ENCODE results near the gene DEPDC7.

Gene DEPDC7

GRCh38 chr11:33001281-33001680, 14.4 kb upstream of the DEPDC7 start:
- no peak overlapping the region for H3K4me3 ChIP-seq (ENCODE audit: low read depth, low read length)
- TF ChIP-seq, protein P1, sequence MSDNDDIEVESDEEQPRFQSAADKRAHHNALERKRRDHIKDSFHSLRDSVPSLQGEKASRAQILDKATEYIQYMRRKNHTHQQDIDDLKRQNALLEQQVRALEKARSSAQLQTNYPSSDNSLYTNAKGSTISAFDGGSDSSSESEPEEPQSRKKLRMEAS (IDR thresholded peaks at IDR 0.05; ENCODE audit: low read depth, low read length): no peak
- TF ChIP-seq MYC (IDR thresholded peaks at IDR 0.05; ENCODE audit: low read depth, low read length) (no peak), POLR2A (IDR thresholded peaks at IDR 0.05; ENCODE audit: extremely low read depth, insufficient read length) (no peak), CTCF (IDR thresholded peaks at IDR 0.05; ENCODE audit: low read depth, low read length) (no peak)
- no peak for DNase-seq (ENCODE audit: low read depth)

DNA sequence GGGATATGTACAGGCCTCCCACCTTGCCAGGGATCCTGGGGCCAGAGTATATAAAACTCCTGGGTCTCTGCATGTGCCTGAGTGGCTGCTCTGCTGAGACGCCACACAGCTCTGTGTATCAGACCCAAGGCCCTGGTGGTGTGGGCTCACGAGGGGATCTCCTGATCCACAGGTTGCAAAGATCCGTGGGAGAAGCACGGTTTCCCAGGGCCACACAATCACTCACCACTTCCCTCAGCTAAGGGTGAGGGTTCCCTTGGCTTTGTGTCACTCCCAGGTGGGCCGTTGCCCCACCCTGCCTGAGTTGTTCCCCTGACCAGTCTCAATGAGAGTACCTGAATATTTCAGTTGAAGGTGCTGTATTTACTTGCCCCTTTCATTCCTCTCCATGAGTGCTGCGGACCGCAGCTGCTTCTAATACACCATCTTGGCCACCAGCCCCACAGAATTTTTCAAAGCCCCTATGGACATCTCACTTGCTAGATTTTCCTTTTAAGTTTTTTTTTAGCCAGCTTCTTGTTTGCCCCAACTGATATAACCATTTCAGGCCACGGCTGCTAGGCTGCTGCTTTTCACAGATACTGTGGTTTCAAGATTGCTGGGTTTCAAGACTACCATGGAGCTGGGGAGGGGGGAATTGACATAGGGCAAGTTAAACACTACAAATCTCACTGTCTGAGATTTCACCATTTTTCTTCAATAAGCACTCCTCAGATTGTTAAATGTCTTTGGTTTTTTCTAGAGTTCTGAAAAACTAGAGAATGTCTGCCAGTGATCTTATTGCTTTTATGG, 13.7 kb upstream of the DEPDC7 start:
- DNase-seq (ENCODE audit: low read depth): no peak
- H3K4me3 ChIP-seq (ENCODE audit: low read depth, low read length): no peak overlapping the region
- TF ChIP-seq, protein P1 (IDR thresholded peaks at IDR 0.05; ENCODE audit: low read depth, low read length): no peak
- TF ChIP-seq POLR2A (IDR thresholded peaks at IDR 0.05; ENCODE audit: extremely low read depth, insufficient read length) (no peak), CTCF (IDR thresholded peaks at IDR 0.05; ENCODE audit: low read depth, low read length) (no peak)

DNA sequence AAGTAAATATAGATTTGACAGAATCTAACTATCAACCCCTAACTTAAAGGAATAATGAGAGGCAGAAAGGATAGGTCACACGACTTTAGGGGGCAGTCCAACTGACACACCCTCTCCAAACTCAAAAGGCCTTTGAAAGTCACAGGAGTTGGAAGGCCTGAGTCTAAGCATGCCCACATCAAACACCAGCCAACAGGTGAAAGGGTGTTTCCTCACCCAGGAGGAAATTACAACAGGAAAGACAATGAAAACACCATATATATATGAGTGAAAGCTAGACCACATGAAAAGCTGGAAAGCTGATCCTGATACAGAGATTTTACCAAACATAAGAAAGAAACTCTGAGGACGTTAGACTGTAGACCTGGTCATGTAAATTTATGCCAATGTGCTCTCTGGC, 10.5 kb upstream of the DEPDC7 start:
- H3K4me3 ChIP-seq (ENCODE audit: low read depth, low read length): no peak overlapping the region
- TF ChIP-seq POLR2A (IDR thresholded peaks at IDR 0.05; ENCODE audit: extremely low read depth, insufficient read length): no peak
- TF ChIP-seq, protein P1 (IDR thresholded peaks at IDR 0.05; ENCODE audit: low read depth, low read length): no peak
- TF ChIP-seq MYC (IDR thresholded peaks at IDR 0.05; ENCODE audit: low read depth, low read length): no peak
- no peak for TF ChIP-seq CTCF (IDR thresholded peaks at IDR 0.05; ENCODE audit: low read depth, low read length)
- no peak for DNase-seq (ENCODE audit: low read depth)

GRCh38 chr11:33006010-33006409, 9.7 kb upstream of the DEPDC7 start:
- TF ChIP-seq MYC (IDR thresholded peaks at IDR 0.05; ENCODE audit: low read depth, low read length): no peak
- TF ChIP-seq, protein P1 (IDR thresholded peaks at IDR 0.05; ENCODE audit: low read depth, low read length): no peak
- no peak for DNase-seq (ENCODE audit: low read depth)
- no peak overlapping the region for H3K4me3 ChIP-seq (ENCODE audit: low read depth, low read length)

GRCh38 chr11:33013755-33014154, 1.9 kb upstream of the DEPDC7 start:
- no peak overlapping the region for H3K4me3 ChIP-seq (ENCODE audit: low read depth, low read length)
- no peak for DNase-seq (ENCODE audit: low read depth)
- no peak for TF ChIP-seq POLR2A (IDR thresholded peaks at IDR 0.05; ENCODE audit: extremely low read depth, insufficient read length)

- no peak for TF ChIP-seq MYC (IDR thresholded peaks at IDR 0.05; ENCODE audit: low read depth, low read length)
- no peak for TF ChIP-seq POLR2A (IDR thresholded peaks at IDR 0.05; ENCODE audit: extremely low read depth, insufficient read length)
- no peak for TF ChIP-seq CTCF (IDR thresholded peaks at IDR 0.05; ENCODE audit: low read depth, low read length)
- TF ChIP-seq, protein P1 (IDR thresholded peaks at IDR 0.05; ENCODE audit: low read depth, low read length): no peak
- peak overlapping the region; percentile 77 for H3K4me3 ChIP-seq (ENCODE audit: low read depth, low read length)
- DNase-seq (ENCODE audit: low read depth): peak; percentile 22
These were observed 976 bp downstream of the DEPDC7 start for GRCh38 chr11:33016654-33017053.

Measured in NB4 (cell line).